HFF-Myc (cell line): ENCODE data around the gene AOC2.

ENCODE experiments used
- DNase-seq: peaks from one replicate; pipeline ENCODE4 v3.0.0-alpha.2; 2011; ENCODE audit warnings: low read depth; ENCODE audit errors: extremely low read depth
- H3K4me3 ChIP-seq: replicated peaks from 2 replicates; pipeline ENCODE4 v1.5.1; 2011; ENCODE audit warnings: low read depth, mild to moderate bottlenecking, control low read depth, low read length
- TF ChIP-seq, protein P1 (sequence below): IDR thresholded peaks from 2 replicates; pipeline ENCODE4 v1.5.1; 2012; ENCODE audit warnings: mild to moderate bottlenecking, low read depth, low read length, control low read depth; ENCODE audit errors: missing control alignments

Gene AOC2

GRCh38 chr17:42798383-42799380 is 45.7 kb upstream of the AOC2 start, which contains the start of the genes CNTD1 and COA3:
Gene CNTD1, plus strand, starts transcription at chr17:42798861. Its CDS starts 207 bp downstream, at chr17:42799068.
Gene COA3, minus strand, starts transcription at chr17:42798704. Its CDS starts 23 bp downstream, at chr17:42798681.
- peak within 1 kb of the TSS; percentile 59 for H3K4me3 ChIP-seq
- DNase-seq: peak; percentile 56

DNA sequence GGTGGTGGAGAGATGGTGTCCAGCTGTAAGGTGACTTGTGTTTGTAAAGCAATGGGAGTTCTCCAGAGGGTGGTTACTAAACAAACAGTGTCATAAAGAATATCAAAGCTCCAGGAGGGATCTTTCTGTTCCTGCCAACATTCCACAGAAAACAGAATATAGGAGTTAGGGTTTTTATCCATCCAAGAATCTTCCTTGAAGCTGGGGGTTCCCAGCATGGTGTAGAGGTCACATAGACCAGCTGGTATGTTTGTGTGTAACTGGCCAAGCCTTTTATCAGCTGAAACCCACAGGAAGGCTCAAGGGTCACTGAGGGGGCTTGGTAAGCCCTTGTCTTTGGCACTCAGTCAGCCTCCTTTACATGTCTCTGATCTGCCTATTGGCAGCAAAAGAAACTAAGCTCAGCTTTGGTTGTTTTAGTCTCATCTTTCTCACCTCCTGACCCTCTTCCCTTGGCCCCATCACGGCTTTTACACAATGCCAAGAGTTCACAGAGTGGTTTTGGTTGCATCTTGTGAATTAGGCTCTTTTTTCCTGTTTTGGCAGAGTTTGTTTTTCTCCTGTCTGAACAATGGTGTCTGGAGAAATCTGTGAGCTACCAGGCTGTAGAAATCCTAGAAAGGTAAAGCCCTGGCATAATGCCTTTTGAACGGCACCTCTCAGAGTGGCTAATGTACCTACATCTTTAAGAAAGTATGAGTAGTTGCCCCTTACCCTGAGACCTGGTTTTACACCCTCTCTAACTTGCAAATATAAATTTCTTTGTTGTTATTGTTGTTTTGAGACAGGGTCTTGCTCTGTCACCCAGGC is 41.1 kb upstream of the AOC2 start:
- DNase-seq: no peak
- TF ChIP-seq, protein P1, sequence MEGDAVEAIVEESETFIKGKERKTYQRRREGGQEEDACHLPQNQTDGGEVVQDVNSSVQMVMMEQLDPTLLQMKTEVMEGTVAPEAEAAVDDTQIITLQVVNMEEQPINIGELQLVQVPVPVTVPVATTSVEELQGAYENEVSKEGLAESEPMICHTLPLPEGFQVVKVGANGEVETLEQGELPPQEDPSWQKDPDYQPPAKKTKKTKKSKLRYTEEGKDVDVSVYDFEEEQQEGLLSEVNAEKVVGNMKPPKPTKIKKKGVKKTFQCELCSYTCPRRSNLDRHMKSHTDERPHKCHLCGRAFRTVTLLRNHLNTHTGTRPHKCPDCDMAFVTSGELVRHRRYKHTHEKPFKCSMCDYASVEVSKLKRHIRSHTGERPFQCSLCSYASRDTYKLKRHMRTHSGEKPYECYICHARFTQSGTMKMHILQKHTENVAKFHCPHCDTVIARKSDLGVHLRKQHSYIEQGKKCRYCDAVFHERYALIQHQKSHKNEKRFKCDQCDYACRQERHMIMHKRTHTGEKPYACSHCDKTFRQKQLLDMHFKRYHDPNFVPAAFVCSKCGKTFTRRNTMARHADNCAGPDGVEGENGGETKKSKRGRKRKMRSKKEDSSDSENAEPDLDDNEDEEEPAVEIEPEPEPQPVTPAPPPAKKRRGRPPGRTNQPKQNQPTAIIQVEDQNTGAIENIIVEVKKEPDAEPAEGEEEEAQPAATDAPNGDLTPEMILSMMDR: no peak
- no peak overlapping the region for H3K4me3 ChIP-seq

More at GRCh38 chr17:42798383-42799380, 45.7 kb upstream of the AOC2 start, which contains the start of the genes CNTD1 and COA3:
- TF ChIP-seq, protein P1: no peak

- no peak overlapping the region for H3K4me3 ChIP-seq
- TF ChIP-seq, protein P1: no peak
- no peak for DNase-seq
These were observed 39.4 kb upstream of the AOC2 start for GRCh38 chr17:42804918-42805367.

DNA sequence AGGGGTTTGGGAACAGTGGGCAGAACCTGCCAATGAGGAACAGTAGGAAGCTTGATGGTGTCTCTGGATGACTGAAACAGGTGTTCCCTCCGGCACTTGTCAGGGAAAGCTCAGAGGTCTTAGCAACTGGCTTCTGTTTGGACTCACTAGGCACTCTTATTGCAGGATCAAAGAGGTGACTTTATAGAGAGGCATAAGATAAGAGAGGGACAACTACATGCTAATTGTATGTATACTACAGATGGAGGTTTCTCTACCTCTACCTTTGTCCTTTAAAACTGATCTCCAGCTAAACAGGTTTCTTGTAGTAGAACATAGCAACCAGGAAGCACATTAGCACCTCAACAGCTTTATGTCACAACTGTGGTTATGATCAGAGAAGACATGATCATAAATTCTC is 38.1 kb upstream of the AOC2 start:
- TF ChIP-seq, protein P1: no peak
- no peak overlapping the region for H3K4me3 ChIP-seq
- DNase-seq: no peak

DNA sequence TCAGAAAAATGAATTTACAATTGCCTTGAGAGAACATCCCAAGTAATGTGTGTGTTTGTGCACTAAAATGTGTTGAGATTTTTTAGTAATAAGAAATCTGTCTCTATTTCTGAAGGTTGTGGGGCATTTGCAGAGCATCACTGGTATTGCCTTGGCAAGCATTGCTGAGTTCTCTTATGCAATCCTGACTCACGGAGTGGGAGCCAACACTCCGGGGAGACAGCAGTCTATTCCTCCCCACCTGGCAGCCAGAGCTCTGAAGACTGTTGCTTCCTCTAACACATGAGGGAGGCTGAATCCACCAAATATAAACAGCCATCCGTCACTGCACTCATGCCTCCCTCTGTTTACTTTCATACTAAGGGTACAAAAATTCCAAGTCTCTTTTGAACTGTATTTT is 35.1 kb upstream of the AOC2 start:
- no peak overlapping the region for H3K4me3 ChIP-seq
- TF ChIP-seq, protein P1: no peak
- DNase-seq: peak; percentile 35

DNA sequence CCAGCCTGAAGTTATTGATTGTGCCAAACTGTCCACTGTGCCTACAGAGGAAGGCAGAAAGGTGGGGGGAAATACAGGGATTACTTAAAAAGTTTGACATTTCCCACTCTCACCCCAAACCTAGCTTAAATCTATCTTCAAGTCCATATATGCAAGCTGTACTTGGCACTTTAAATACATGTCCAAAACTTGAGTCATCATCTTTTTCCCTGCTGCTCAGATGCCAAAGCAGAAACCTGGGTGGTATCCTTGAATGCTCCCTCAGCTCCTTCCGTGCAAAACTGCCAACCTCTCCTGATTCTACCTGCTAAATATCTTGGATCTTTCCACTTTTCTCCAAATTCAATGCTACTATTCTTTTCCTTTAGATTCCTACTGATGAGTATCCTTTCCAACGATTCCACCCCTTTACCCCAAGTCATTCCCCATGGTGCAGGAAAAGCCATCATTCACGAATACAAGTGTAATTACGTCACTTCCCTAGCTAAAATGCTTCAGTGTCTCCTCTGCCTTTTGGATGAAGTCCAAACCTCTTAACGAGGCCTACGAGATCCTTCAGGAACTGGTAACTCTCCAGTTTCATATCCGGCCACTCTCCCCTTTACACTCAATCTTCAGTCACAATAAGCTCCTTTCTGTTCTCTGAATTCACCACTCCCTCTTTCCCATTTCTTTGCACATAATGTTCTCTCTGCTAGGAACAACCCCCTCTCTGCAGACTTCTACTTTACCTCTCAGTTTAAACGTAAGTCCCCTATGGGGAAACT is 29.6 kb upstream of the AOC2 start:
- H3K4me3 ChIP-seq: no peak overlapping the region
- TF ChIP-seq, protein P1: no peak
- no peak for DNase-seq
